HFFc6 (cell line): ENCODE results near the gene ARIH2. TPM values are rescaled to one million over a fixed set of nuclear protein-coding genes. Genes with fewer than 3 reads are reported as not detected.
"Not testable (repeated sequence)": the region's sequence is repeated elsewhere in the genome, so short reads cannot be mapped to it uniquely, and the experiment has no call there.

Source experiments
- DNase-seq: peaks from one replicate; pipeline ENCODE4 v3.0.0-alpha.2; 2018
- H3K27ac Mint-ChIP-seq: 2 replicates; pipeline ENCODE4 v1.8.0; 2020; ENCODE audit warnings: mild to moderate bottlenecking, mixed read lengths
- H3K27me3 Mint-ChIP-seq: 2 replicates; pipeline ENCODE4 v1.8.0; 2021; ENCODE audit warnings: mild to moderate bottlenecking, moderate library complexity, mixed read lengths; ENCODE audit not compliant: insufficient read depth
- H3K36me3 Mint-ChIP-seq: 2 replicates; pipeline ENCODE4 v1.8.0; 2021; ENCODE audit warnings: low read depth, mixed read lengths
- H3K4me1 Mint-ChIP-seq: 2 replicates; pipeline ENCODE4 v1.8.0; 2020; ENCODE audit warnings: low read depth, mixed read lengths
- H3K4me3 Mint-ChIP-seq: 2 replicates; pipeline ENCODE4 v1.8.0; 2020; ENCODE audit warnings: mild to moderate bottlenecking, moderate library complexity, mixed read lengths
- H3K9me3 Mint-ChIP-seq: 2 replicates; pipeline ENCODE4 v1.8.0; 2020; ENCODE audit warnings: mild to moderate bottlenecking, mixed read lengths
- total RNA-seq, 6 experiments: library from RNA; stranded (reverse); fragmentation: NEBNext Ultra II Directional; extraction: Animal tissue kit (Norgen Biotek cat#: 25700); gene quantifications; 2 replicates in 1 of 6; 3 replicates in 5 of 6; pipeline ENCODE4 v1.2.3, GENCODE V29; 2021
- TF ChIP-seq, protein P1 (sequence below): fragments of 200-600 bp; sonication (generic); IDR thresholded peaks from 2 replicates; pipeline ENCODE4 v1.5.0; 2021; ENCODE audit warnings: antibody characterized with exemption, mild to moderate bottlenecking

Gene ARIH2
- total RNA-seq, 6 experiments from 2014 or later: 60.0 to 71.6 (median 68.3) TPM

DNA sequence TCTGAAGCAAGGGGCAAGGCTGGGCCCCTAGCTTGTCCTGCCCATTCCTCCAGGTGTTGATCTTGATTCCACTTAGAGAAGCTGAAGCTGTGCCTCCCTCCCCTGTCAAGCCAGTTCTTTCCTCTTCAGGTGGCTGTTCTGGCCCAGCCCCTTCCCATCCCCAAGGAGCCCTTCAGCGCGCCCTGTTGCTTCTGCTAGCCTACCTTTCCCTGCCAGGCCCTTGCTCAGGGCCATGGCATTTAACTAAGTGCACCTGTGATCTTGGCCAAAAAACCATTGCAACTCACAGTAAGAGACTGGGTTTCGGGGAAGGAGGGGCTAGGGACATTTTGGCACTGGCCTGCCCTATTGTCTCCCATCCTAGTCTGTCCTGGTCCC is 86.7 kb downstream of the ARIH2 start:
- TF ChIP-seq, protein P1, sequence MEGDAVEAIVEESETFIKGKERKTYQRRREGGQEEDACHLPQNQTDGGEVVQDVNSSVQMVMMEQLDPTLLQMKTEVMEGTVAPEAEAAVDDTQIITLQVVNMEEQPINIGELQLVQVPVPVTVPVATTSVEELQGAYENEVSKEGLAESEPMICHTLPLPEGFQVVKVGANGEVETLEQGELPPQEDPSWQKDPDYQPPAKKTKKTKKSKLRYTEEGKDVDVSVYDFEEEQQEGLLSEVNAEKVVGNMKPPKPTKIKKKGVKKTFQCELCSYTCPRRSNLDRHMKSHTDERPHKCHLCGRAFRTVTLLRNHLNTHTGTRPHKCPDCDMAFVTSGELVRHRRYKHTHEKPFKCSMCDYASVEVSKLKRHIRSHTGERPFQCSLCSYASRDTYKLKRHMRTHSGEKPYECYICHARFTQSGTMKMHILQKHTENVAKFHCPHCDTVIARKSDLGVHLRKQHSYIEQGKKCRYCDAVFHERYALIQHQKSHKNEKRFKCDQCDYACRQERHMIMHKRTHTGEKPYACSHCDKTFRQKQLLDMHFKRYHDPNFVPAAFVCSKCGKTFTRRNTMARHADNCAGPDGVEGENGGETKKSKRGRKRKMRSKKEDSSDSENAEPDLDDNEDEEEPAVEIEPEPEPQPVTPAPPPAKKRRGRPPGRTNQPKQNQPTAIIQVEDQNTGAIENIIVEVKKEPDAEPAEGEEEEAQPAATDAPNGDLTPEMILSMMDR: no peak
- peaks cover 8% of the 10 kb centered on the region; the same call in 1 of the 2 replicates for H3K36me3 Mint-ChIP-seq
- peaks cover 28% of the 10 kb centered on the region for H3K4me1 Mint-ChIP-seq
- peaks cover 2% of the 10 kb centered on the region; the same call in 1 of the 2 replicates for H3K27me3 Mint-ChIP-seq
- H3K9me3 Mint-ChIP-seq: no peaks in the 10 kb centered on the region
- H3K4me3 Mint-ChIP-seq: no peak overlapping the region
- H3K27ac Mint-ChIP-seq: no peak overlapping the region
- DNase-seq: no peak

DNA sequence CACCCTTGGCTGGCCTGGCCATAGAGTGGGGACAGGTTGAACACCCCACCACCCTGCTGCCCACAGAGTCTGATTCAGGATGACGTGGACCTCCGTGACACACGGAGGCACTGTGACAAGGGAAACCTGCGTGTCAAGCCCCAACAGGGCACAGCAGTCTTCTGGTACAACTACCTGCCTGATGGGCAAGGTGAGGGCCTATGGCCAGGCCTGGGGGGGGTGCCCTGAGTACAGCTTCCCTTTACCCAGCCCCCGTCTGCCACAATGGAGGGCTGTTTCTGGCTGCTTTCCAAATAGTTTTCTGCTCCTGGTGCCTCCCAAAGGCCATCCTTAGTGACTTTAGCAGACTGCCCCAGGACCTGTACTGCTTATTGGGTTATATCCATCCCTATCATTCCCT is 87.4 kb downstream of the ARIH2 start:
- Mint-ChIP-seq H3K36me3 (peaks cover 8% of the 10 kb centered on the region; the same call in 1 of the 2 replicates), H3K4me3 (peak overlapping the region; percentile 98), H3K9me3 (no peaks in the 10 kb centered on the region), H3K27ac (peak overlapping the region; percentile 98), H3K27me3 (peaks cover 4% of the 10 kb centered on the region), H3K4me1 (peaks cover 28% of the 10 kb centered on the region)
- TF ChIP-seq, protein P1: no peak
- DNase-seq: no peak

DNA sequence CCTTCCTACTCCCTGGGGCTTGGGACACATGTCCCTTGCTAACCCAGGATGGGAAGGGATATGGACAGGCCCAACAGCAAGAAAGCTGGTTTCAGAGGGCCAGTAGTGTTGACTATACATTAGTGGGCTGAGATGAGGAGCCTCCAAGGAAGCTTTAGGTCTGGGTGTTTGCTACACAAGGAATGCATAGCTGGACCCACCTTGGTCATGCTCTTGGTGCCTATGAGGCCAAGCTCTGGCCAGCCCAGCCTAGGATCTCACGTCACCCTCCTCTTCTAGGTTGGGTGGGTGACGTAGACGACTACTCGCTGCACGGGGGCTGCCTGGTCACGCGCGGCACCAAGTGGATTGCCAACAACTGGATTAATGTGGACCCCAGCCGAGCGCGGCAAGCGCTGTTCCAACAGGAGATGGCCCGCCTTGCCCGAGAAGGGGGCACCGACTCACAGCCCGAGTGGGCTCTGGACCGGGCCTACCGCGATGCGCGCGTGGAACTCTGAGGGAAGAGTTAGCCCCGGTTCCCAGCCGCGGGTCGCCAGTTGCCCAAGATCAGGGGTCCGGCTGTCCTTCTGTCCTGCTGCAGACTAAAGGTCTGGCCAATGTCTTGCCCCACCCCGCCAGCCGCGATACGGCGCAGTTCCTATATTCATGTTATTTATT is 87.9 kb downstream of the ARIH2 start:
- Mint-ChIP-seq H3K27ac (peak overlapping the region; percentile 98), H3K9me3 (no peaks in the 10 kb centered on the region), H3K4me3 (peak overlapping the region; percentile 98), H3K36me3 (peaks cover 8% of the 10 kb centered on the region; the same call in 1 of the 2 replicates), H3K4me1 (peaks cover 28% of the 10 kb centered on the region), H3K27me3 (peaks cover 4% of the 10 kb centered on the region)
- no peak for DNase-seq
- TF ChIP-seq, protein P1: no peak

DNA sequence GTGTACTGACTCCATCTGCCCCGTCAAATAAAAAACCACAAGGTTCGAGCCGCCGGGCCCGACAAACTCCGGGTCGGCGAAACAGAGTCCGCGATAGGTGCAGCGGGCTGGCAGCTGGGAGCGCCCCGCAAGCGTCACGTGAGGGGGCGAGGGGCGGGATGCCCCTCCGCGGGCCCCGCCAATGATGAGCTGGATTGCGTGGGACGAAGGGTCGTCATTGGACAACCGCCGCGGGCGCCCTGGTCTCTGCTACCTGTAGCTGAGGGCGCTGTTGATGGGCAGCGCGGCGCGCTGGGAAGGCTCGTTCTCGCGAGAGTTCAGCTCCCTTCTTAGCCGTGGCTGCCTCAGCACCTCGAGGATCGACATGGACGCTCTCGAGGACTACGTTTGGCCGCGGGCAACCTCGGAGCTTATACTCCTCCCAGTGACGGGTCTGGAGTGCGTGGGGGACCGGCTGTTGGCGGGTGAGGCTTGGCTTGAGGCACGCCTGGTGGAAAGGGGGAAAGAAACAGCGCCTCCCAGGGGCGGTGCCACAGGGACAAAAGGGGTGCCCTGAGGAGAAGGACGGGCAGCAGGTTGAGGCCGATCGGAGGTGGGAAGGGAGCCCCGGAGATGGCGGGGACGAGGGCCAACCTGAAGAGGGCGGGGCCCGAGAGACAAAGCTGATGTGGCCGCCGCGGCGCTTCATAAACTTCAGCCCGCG is 88.6 kb downstream of the ARIH2 start, which contains the start of gene WDR6:
WDR6 (plus strand) TSS at position 324 of the 703 bp plus-strand sequence; CDS start at position 365, 41 bp downstream.
- peak within 1 kb of the TSS; percentile 98 for H3K4me3 Mint-ChIP-seq

DNA sequence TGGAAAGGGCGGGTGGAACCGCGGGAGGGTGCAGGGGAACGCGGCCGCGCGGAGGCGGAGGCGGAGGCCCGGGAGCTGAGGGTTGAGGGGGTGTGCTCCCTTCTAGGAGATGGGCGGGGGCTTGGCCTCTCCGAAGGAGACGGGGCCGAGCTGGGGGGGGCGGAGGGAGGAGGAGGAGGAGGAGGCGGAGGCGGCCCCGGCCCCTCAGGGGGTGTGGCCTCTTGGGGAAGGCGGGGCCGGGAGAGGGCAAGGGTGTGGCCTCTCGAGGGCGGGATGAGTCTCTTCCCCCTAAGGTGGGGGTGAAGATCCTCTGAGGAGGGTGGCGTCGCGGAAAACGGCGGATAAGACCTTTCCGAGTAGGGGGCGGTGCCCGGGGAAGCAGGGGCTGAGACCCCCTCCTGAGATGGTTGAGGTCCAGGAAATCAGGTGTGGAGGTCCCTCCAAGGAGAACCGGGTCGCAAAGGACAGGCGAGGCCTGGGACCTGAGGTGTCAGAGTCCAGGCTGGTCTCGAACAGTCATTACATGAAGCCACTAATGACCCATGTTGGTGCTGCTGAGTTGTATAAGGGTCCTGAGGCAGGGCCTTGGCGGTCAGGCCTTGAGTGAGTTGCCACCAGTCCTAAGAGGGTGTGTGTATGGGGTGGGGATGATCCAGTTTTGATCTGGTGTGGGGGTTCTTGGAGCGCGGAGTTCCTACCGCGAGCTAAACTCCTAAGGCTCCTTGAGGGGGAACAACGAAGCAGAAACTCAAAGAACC is 89.3 kb downstream of the ARIH2 start:
- TF ChIP-seq, protein P1: peak; percentile 17; the same call in 1 of the 2 replicates
- no peaks in the 10 kb centered on the region for H3K9me3 Mint-ChIP-seq
- H3K4me3 Mint-ChIP-seq: peak overlapping the region; percentile 98
- peak; percentile 78 for DNase-seq
- peaks cover 15% of the 10 kb centered on the region; the same call in 1 of the 2 replicates for H3K36me3 Mint-ChIP-seq
- peaks cover 28% of the 10 kb centered on the region for H3K4me1 Mint-ChIP-seq
- peak overlapping the region; percentile 98 for H3K27ac Mint-ChIP-seq
- peaks cover 4% of the 10 kb centered on the region for H3K27me3 Mint-ChIP-seq

More for the DNA sequence above, 88.6 kb downstream of the ARIH2 start, which contains the start of gene WDR6:
- Mint-ChIP-seq H3K36me3 (peaks cover 14% of the 10 kb centered on the region; the same call in 1 of the 2 replicates), H3K4me1 (peaks cover 28% of the 10 kb centered on the region), H3K9me3 (no peaks in the 10 kb centered on the region), H3K27ac (peak within 1 kb of the TSS; percentile 98), H3K27me3 (peaks cover 4% of the 10 kb centered on the region)
- peak; percentile 97 for DNase-seq
- TF ChIP-seq, protein P1: peak; percentile 77

DNA sequence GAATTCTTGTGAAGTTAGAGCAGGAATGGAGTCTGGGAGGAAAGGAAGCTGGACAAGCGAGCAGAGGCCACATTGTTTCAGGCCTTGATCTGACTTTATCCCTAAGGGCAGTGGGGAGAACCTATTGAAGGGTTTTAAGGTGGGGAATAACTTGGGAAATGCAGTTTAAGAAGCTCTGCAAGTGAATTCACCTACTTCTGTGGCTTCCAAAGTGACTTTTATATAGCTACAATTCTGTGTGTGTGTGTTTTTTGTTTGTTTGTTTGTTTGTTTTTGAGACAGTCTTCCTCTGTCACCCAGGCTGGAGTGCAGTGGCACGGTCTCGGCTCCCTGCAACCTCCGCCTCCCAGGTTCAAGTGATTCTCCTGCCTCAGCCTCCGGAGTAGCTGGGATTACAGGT is 90.0 kb downstream of the ARIH2 start:
- not testable (repeated sequence) for DNase-seq, H3K27me3 Mint-ChIP-seq, H3K9me3 Mint-ChIP-seq
- Mint-ChIP-seq H3K4me3 (peak overlapping the region; percentile 98), H3K36me3 (peaks cover 15% of the 10 kb centered on the region; the same call in 1 of the 2 replicates), H3K4me1 (peaks cover 28% of the 10 kb centered on the region), H3K27ac (peak overlapping the region; percentile 98)
